ENCODE data around the gene NOC3L.

The NOC3L gene

GRCh38 chr10:94300042-94300441 is 62.7 kb downstream of the NOC3L start:
- no peak for DNase-seq

- DNase-seq = no peak
Measured at GRCh38 chr10:94299417-94299816, 63.3 kb downstream of the NOC3L start.

GRCh38 chr10:94294168-94294567 is 68.6 kb downstream of the NOC3L start:
- no peak for DNase-seq

GRCh38 chr10:94293354-94293753 is 69.4 kb downstream of the NOC3L start:
- no peak for DNase-seq

GRCh38 chr10:94292434-94293090 is 70.2 kb downstream of the NOC3L start:
- no peak for DNase-seq

- no peak for DNase-seq
Measured at GRCh38 chr10:94288361-94289101, 74.2 kb downstream of the NOC3L start.

GRCh38 chr10:94287336-94287735 is 75.4 kb downstream of the NOC3L start:
- no peak for DNase-seq

- no peak for DNase-seq
Measured at GRCh38 chr10:94286901-94287300, 75.8 kb downstream of the NOC3L start.

- DNase-seq = no peak
Measured at GRCh38 chr10:94285271-94285670, 77.5 kb downstream of the NOC3L start.

Measured in GOT3 (cell line).